ENCODE data around the gene ZDHHC14. TPM values are rescaled to one million over a fixed set of nuclear protein-coding genes. Genes with fewer than 3 reads are reported as not detected.
"Not testable (repeated sequence)": the region's sequence is repeated elsewhere in the genome, so short reads cannot be mapped to it uniquely, and the experiment has no call there.

Gene ZDHHC14
- total RNA-seq, 2 experiments from 2014 or later = 1.3 to 1.6 TPM

- CTCF ChIA-PET = no interaction called here
These were observed 79.4 kb downstream of the ZDHHC14 start for GRCh38 chr6:157460182-157460999.

GRCh38 chr6:157461000-157461915 is 80.3 kb downstream of the ZDHHC14 start:
- Mint-ChIP-seq H3K4me1 (ENCODE audit: low read depth) (peaks cover 12% of the 10 kb centered on the region), H3K27me3 (no peaks in the 10 kb centered on the region), H3K4me3 (no peak overlapping the region), H3K27ac (no peak overlapping the region), H3K36me3 (ENCODE audit: low read depth) (no peaks in the 10 kb centered on the region), H3K9me3 (no peaks in the 10 kb centered on the region)
- peak in 3 of 14 experiments; percentile 16 to 56 (median 52) for DNase-seq
- Histone ChIP-seq H3K27ac (ENCODE audit: low read depth in 1 of 2, low read length in 2 of 2) (no peak overlapping the region), H3K36me3 (ENCODE audit: insufficient read depth, low read length) (no peaks in the 10 kb centered on the region), H3K27me3 (ENCODE audit: control insufficient read depth in 1 of 2, insufficient read depth in 2 of 2, low read length in 2 of 2) (no peaks in the 10 kb centered on the region), H3K4me1 (ENCODE audit: insufficient read depth, low read length) (peaks cover 15% of the 10 kb centered on the region), H3K4me3 (ENCODE audit: low read length) (no peak overlapping the region), H3K9me3 (ENCODE audit: control insufficient read depth in 1 of 2, insufficient read depth in 1 of 2, low read length in 2 of 2) (no peaks in the 10 kb centered on the region)
- ChIA-PET POLR2A (no interaction called here), CTCF (no interaction called here)
- intact Hi-C loops (cut with DNase I, micrococcal nuclease) = no loop called here
- no peak for TF ChIP-seq CTCF (IDR thresholded peaks at IDR 0.05)
- ATAC-seq (ENCODE audit: poor library complexity) = peak; percentile 49

More at GRCh38 chr6:157460182-157460999, 79.4 kb downstream of the ZDHHC14 start:
- H3K27ac ChIP-seq (ENCODE audit: low read depth in 1 of 2, low read length in 2 of 2) = no peak overlapping the region
- intact Hi-C loops (cut with DNase I, micrococcal nuclease) = no loop called here
- no peak overlapping the region for H3K4me3 ChIP-seq (ENCODE audit: low read length)
- ATAC-seq (ENCODE audit: poor library complexity) (no peak), DNase-seq (no peak)
- H3K9me3 ChIP-seq (ENCODE audit: control insufficient read depth in 1 of 2, insufficient read depth in 1 of 2, low read length in 2 of 2) = no peaks in the 10 kb centered on the region
- H3K4me1 Mint-ChIP-seq (ENCODE audit: low read depth) = peaks cover 20% of the 10 kb centered on the region
- no peak overlapping the region for H3K27ac Mint-ChIP-seq
- POLR2A ChIA-PET = no interaction called here
- no peaks in the 10 kb centered on the region for H3K36me3 ChIP-seq (ENCODE audit: insufficient read depth, low read length)
- H3K27me3 Mint-ChIP-seq = no peaks in the 10 kb centered on the region
- no peaks in the 10 kb centered on the region for H3K9me3 Mint-ChIP-seq
- no peaks in the 10 kb centered on the region for H3K27me3 ChIP-seq (ENCODE audit: control insufficient read depth in 1 of 2, insufficient read depth in 2 of 2, low read length in 2 of 2)
- H3K4me3 Mint-ChIP-seq = no peak overlapping the region
- TF ChIP-seq CTCF (IDR thresholded peaks at IDR 0.05) = no peak
- no peaks in the 10 kb centered on the region for H3K36me3 Mint-ChIP-seq (ENCODE audit: low read depth)
- peaks cover 19% of the 10 kb centered on the region for H3K4me1 ChIP-seq (ENCODE audit: insufficient read depth, low read length)

GRCh38 chr6:157462956-157463742 is 82.2 kb downstream of the ZDHHC14 start:
- no peak for TF ChIP-seq CTCF (IDR thresholded peaks at IDR 0.05)
- CTCF ChIA-PET = no interaction called here

GRCh38 chr6:157463743-157464135 is 82.7 kb downstream of the ZDHHC14 start:
- H3K4me1 Mint-ChIP-seq (ENCODE audit: low read depth); H3K27me3 ChIP-seq (ENCODE audit: control insufficient read depth in 1 of 2, insufficient read depth in 2 of 2, low read length in 2 of 2); H3K4me3 Mint-ChIP-seq; ATAC-seq (ENCODE audit: poor library complexity); H3K27ac Mint-ChIP-seq; H3K9me3 Mint-ChIP-seq; H3K27ac ChIP-seq (ENCODE audit: low read depth in 1 of 2, low read length in 2 of 2); H3K27me3 Mint-ChIP-seq; intact Hi-C loops (cut with DNase I, micrococcal nuclease); CTCF ChIA-PET; H3K36me3 ChIP-seq (ENCODE audit: insufficient read depth, low read length); H3K9me3 ChIP-seq (ENCODE audit: control insufficient read depth in 1 of 2, insufficient read depth in 1 of 2, low read length in 2 of 2); H3K36me3 Mint-ChIP-seq (ENCODE audit: low read depth); H3K4me3 ChIP-seq (ENCODE audit: low read length); DNase-seq; POLR2A ChIA-PET; H3K4me1 ChIP-seq (ENCODE audit: insufficient read depth, low read length): not testable (repeated sequence)

More at GRCh38 chr6:157462956-157463742, 82.2 kb downstream of the ZDHHC14 start:
- Histone ChIP-seq H3K4me1 (ENCODE audit: insufficient read depth, low read length) (peaks cover 6% of the 10 kb centered on the region), H3K27ac (ENCODE audit: low read depth in 1 of 2, low read length in 2 of 2) (no peak overlapping the region), H3K27me3 (ENCODE audit: control insufficient read depth in 1 of 2, insufficient read depth in 2 of 2, low read length in 2 of 2) (no peaks in the 10 kb centered on the region), H3K9me3 (ENCODE audit: control insufficient read depth in 1 of 2, insufficient read depth in 1 of 2, low read length in 2 of 2) (no peaks in the 10 kb centered on the region), H3K4me3 (ENCODE audit: low read length) (no peak overlapping the region), H3K36me3 (ENCODE audit: insufficient read depth, low read length) (no peaks in the 10 kb centered on the region)
- no peak for ATAC-seq (ENCODE audit: poor library complexity)
- Mint-ChIP-seq H3K27me3 (no peaks in the 10 kb centered on the region), H3K9me3 (no peaks in the 10 kb centered on the region), H3K36me3 (ENCODE audit: low read depth) (no peaks in the 10 kb centered on the region), H3K27ac (no peak overlapping the region), H3K4me3 (no peak overlapping the region), H3K4me1 (ENCODE audit: low read depth) (no peaks in the 10 kb centered on the region)
- POLR2A ChIA-PET = interaction anchor here (0.7 kb wide), 1 partner anchor 20 kb away, joined by 3 read pairs; no protein-coding TSS in a partner anchor
- DNase-seq = no peak
- intact Hi-C loops (cut with DNase I, micrococcal nuclease) = no loop called here
